ENCODE results near the gene SPRED2.

Gene SPRED2

DNA sequence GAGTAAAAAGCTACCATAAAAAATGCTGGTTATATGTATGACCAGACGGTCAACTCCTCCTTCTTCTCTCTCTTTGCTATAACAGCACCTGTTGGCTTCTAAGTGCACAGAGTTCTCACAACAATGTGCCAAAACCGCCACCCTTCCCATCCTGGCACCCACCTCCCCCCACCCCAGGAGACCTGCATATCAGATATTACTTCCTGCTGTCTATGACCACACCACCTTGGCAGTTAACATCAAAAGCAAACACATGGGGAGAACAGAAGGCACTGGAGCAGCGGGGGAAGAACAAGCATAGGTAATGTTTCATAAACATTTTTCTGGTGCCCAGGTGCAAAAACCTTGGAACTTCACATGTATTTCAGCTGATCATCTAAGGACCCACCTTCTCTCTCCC, 15.5 kb downstream of the SPRED2 start:
- in situ Hi-C loops (cut with MboI; ENCODE audit: low sequenced_read_pairs), result no loop called here

- in situ Hi-C loops (cut with MboI; ENCODE audit: low sequenced_read_pairs), result no loop called here
Measured at GRCh38 chr2:65416321-65416720, 16.1 kb downstream of the SPRED2 start.

GRCh38 chr2:65415091-65415490, 17.3 kb downstream of the SPRED2 start:
- in situ Hi-C loops (cut with MboI; ENCODE audit: low sequenced_read_pairs), result no loop called here

- in situ Hi-C loops (cut with MboI; ENCODE audit: low sequenced_read_pairs), result no loop called here
Measured at GRCh38 chr2:65413610-65414009, 18.8 kb downstream of the SPRED2 start.

DNA sequence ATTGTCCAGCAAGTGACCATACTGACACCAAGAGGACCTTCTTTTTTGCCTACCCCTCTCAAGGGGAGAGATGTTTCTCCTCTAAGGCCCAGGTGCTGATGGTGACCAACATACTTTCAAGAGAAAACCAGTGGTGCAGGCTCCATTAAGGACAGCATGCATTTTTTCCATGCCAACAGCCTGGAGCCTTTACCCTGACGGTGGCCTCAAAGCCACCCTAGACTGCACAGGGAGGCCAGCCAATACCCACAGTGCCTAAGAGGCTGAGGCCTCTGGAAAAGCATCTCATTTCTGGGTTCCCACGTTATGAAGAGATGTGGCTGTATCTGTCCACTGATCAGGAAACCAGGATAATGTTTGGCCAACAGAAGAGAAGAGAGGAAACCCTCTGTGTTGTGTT, 19.3 kb downstream of the SPRED2 start:
- in situ Hi-C loops (cut with MboI; ENCODE audit: low sequenced_read_pairs), result no loop called here

DNA sequence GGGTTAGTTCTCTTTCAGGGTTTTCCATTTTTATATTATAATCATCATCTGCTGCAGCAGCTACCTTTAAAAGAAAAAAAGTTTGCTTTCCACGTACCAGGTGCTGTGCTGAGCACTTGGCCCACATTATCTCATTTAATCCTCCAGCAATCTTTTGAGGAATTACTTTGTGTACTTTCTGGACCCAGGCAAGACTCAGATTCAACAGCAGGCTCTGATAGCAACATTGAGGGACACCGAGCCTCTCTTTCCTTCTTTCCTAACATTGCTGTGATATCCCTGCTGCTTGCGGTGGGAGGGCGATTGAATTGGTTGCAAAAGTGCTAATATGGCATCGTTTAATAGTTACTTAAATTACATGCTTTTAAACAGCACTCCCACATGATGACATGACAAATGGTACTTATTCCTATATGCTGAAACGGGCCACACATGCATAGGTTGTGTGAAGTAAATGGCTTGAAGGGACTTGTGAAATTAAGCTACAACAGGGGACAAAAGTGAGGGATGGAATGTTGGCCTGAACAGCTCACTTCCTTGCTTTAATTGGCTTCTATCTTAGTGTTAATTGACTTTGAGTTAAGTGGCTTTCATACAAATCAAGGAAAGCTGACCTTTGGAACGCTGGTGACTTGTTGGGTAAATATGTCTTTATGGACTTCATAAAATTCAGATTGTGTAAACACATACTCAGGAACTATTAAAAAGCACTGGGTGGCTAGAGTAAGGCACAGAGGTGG, 21.2 kb downstream of the SPRED2 start:
- in situ Hi-C loops (cut with MboI; ENCODE audit: low sequenced_read_pairs), result no loop called here

- in situ Hi-C loops (cut with MboI; ENCODE audit: low sequenced_read_pairs), result no loop called here
Measured at GRCh38 chr2:65409045-65409444, 23.4 kb downstream of the SPRED2 start.

DNA sequence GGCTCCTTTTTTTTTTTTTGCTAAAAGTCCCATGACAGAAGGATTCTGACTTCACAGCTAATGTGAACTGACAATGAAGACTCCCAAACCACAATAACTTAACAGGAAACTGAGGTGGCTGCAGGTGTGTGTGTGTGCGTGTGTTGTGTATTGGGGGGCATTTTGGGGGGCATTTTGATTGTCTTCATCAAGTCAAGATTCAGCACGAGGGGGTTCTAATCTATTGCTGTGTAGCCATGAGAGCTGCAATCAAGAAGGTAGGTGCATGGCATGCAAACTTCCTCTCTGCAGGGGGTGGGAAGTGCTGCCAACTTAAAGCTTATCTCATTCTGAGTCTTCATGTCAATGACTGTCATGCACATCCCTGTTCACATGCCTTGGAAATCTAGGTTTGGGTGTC, 25.2 kb downstream of the SPRED2 start:
- in situ Hi-C loops (cut with MboI; ENCODE audit: low sequenced_read_pairs), result no loop called here

DNA sequence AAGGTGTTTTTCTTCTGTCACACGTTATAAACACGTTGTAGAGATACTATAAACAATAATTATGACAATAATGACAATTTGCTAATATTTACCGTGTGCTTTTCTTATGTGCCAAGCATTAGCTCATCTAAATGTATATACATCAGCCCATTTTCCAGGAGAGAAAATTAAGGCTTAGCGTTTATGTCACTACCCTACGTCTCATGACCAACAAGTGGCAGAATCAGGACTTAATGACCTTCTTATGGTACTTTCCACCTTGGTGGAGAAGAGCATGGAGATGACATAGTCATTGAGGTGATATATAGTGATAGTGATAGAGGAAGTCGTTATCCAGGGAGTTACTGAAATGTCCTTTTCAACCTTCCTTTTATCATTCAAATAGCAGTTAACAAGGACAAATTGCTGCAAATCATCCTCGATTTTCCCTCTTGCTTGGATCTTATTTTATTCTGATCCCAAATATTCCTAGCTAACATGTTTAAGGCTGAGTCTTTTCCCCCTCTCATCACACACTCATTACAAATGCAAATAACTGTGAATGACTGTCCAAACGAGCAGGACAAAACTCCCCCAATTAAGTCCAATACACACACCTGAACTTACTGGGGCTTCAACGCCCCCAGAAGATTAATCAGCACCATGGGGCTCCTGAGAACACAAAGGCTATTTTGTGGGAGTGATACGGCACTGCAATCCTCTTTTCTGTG, 27.3 kb downstream of the SPRED2 start:
- in situ Hi-C loops (cut with MboI; ENCODE audit: low sequenced_read_pairs), result no loop called here

DNA sequence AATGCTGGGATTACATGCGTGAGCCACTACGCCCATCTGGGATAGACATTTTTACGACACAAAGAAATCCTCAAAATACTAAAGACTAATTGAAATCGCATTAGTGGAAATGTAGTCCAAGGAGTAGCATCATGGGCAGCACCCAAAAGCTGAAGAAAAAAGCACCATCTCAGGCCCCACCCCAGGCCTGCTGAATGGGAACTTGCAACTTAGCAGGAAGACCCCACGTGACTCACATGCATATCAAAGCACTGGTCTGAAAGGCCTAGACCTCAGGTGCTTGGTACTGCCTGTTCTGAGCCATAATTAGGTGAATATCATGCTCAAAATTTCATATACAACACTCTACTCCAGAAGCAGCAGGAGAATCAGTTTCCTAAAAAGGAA, 28.9 kb downstream of the SPRED2 start:
- in situ Hi-C loops (cut with MboI; ENCODE audit: low sequenced_read_pairs), result no loop called here

- in situ Hi-C loops (cut with MboI; ENCODE audit: low sequenced_read_pairs), result no loop called here
Measured at GRCh38 chr2:65402780-65403528, 29.4 kb downstream of the SPRED2 start.

DNA sequence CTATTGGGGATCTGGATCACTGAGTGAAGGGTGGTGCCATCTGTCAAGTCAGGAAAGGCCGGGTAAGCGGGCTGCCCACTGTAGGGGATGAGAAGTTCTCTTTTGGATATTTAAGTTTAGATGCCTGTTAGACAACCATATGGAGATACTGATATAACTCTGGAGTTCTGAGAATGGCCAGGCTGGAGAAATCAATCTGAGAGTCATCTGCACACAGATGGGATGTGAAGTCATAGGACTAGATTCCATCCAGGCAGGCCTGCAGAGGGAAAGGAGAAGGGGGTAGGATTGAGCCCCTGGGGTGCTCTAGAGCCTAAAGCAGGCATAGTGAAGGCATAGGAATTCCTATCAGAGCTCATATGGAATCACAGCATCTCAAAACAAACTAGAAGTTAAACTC, 30.1 kb downstream of the SPRED2 start:
- in situ Hi-C loops (cut with MboI; ENCODE audit: low sequenced_read_pairs), result no loop called here

DNA sequence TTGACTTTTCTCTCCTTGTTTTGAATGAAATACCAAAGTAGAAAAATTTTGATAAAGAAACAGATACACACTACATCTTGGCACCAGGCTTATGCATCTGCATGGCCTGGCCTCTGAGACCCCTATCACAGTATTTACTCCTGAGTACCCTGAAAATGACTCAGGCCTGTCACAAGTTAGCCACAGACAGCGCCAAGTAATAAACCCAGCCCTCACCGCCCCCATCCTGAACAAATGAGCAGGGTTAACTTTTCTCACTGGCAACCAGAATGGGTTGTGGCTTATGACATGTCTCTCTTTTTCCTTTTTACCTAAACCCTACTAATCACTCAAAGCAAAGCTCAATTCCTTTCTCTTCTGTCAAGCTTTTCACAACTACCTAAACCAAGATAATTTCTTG, 35.3 kb downstream of the SPRED2 start:
- in situ Hi-C loops (cut with MboI; ENCODE audit: low sequenced_read_pairs), result no loop called here

DNA sequence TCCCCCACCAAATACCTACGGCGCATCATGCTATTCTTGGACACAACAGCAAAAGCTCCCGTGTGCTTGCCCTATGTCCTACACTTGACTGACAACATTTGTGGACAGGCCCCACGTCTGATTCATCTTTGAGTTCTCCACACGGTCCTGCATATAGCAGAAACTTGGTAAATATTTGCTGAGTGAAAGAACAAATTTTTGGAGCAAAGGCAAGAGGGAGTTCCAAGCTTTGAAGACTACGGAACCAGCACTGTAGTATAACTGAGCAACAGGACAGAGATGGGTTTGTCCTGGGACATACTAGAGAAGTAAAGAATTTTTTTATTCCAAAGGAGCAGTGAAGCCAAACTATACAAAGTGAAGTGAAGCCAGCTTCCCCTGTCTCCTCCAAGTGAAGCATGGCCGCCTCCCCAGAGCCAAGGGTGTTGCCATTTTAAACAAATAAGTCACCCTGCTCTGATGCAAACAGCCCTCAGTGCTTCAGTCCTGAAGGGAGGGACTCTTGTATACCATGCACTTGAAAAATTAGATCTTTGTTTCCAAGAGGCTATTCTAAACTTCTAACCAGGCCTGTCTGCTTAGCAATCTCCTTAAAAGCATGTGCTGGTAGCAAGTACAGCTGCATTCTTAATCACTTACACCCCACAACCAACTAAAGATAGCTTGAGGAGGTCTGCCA, 35.9 kb downstream of the SPRED2 start:
- in situ Hi-C loops (cut with MboI; ENCODE audit: low sequenced_read_pairs), result no loop called here

DNA sequence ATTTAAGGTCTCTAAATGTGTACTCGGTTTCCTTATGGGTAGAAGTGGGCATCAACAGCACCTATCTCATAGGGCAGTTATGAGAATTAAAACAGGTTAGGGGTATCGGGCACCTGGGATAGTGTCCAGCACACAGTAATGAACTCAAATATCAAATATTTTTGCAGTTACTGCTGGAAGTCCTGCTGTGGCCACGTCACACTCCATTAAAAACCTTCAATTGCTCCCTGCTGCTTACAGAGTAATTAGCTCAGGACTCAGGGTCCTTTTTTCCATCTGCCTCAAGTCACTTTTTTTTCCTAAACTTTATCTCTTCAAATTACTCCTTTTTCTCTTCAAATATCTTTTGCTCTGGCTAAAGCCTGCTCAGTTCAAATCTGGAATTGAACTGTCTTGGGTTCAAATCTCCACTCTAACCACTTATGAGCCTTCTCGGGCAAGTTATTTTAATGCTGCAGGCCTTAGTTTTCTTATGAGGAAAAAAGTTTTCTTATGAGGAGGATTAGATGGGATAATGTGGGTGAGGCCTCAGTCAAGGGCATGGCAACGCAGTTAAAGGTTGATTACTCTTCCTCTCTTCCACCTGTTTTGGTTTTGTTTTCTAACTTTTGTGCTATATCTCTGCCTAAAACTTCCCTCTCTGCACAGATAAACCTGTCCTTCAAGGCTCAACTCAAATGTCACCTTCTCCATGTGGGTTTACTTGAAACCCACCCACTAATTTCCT, 36.6 kb downstream of the SPRED2 start:
- in situ Hi-C loops (cut with MboI; ENCODE audit: low sequenced_read_pairs), result no loop called here

- in situ Hi-C loops (cut with MboI; ENCODE audit: low sequenced_read_pairs), result no loop called here
Measured at GRCh38 chr2:65393743-65394422, 38.5 kb downstream of the SPRED2 start.

GRCh38 chr2:65393046-65393445, 39.4 kb downstream of the SPRED2 start:
- in situ Hi-C loops (cut with MboI; ENCODE audit: low sequenced_read_pairs), result no loop called here

DNA sequence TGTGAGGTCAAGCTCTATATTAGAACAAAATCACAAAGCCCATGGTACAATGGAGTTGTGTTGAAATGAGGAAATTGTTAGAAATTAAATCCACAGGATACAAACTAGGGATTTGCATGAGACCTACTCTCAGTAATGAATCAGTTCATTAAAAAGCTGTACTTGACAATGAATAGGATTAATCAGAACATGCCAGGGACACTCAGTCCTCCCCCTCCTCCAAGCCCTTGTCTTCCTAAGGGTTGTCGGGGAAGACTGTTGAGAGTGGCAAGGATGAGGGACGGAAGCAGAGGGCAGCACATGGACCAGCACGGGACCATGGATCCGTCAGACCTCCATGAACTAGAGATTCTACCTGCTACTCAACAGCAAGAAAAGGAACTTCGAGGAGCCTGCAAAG, 39.8 kb downstream of the SPRED2 start:
- in situ Hi-C loops (cut with MboI; ENCODE audit: low sequenced_read_pairs), result no loop called here

DNA sequence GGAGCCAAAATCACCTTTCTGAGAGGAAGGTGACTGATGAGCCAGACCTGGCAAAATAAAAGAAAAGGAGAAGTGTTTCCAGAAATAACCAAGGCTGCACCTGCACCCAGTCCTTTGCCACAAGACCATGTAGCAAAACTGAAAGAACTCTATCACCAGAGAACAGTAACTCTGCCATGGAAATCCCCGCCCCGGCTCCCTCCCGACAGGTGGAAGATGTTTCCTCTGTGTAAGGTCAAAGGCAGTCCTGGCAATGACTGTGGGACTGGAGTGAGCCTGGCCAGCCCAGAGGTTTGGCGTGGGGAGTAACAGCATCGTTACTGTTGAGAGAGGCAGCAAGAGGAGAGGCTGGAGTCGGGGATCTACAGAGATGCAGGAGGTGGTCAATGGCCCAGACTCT, 42.3 kb downstream of the SPRED2 start:
- in situ Hi-C loops (cut with MboI; ENCODE audit: low sequenced_read_pairs), result no loop called here

GRCh38 chr2:65389476-65389875, 42.9 kb downstream of the SPRED2 start:
- in situ Hi-C loops (cut with MboI; ENCODE audit: low sequenced_read_pairs), result no loop called here
